ENCODE data around the gene CRACR2A. TPM values are rescaled to one million over a fixed set of nuclear protein-coding genes. Genes with fewer than 3 reads are reported as not detected.

The CRACR2A gene
- total and polyA plus RNA-seq, 2 of the 4 experiments (the other 2 are of a cell fraction), result 0.54 to 0.60 TPM

DNA sequence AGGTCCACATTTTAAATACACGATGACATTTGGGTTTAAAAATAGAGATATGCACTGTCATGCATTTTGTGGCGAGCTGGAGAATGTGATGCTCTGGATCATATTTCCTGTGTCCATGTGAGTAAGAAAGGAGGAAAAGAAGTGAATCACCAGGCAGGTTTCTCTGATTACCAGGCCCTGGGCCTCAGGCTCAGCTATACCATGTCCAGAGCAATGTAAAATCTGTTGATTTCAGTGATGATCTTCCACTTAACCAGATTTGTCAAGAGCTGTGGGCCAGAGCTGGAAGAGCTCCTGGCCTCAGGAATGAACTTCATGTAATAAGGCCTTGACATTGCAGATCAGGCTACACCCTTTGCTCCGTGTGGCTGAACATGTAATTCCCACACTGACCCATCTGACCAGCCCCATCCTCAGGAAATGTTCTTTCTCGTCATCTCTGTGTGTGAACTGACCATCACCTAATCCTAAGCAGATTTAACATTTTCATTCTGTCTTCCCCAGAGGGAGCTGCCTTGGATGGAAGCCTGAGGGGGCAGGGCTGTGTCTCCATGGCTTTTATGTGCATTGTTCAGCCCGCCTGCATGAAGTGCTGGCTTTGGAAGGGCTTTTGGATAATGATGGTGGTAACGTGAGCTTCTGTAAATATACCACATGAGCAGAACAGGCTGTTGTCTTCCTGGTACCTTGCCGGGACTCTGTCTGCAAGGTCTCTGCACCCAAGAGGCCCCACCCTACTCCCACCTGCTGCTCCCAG, 54.5 kb downstream of the CRACR2A start:
- Histone ChIP-seq H3K14ac (replicated peaks; ENCODE audit: low read depth, low read length) (peak overlapping the region; percentile 26), H3K4me3 (ENCODE audit: insufficient read depth, low read depth, low read length) (no peak overlapping the region), H3K9me3 (ENCODE audit: control insufficient read depth, insufficient read depth, low read length) (no peaks in the 10 kb centered on the region), H3K4me1 (ENCODE audit: control insufficient read depth, insufficient read depth, low read length) (peaks cover 11% of the 10 kb centered on the region), H4K91ac (ENCODE audit: insufficient read depth, low read depth, low read length) (peak overlapping the region; percentile 80), H3K4me2 (ENCODE audit: low read depth, low read length) (peak overlapping the region; percentile 50), H2BK20ac (ENCODE audit: low read depth, low read length) (peak overlapping the region; percentile 80), H2BK15ac (ENCODE audit: low read depth, low read length) (peak overlapping the region; percentile 81; the same call in 2 of the 3 replicates), H3K23ac (ENCODE audit: low read depth, low read length) (peak overlapping the region; percentile 29; the same call in 1 of the 2 replicates), H3K4ac (ENCODE audit: low read depth, low read length) (peak overlapping the region; percentile 59), H2AFZ (replicated peaks; ENCODE audit: low read length, poor library complexity) (peak overlapping the region; percentile 83), H3K27ac (ENCODE audit: insufficient read depth, low read length) (peak overlapping the region; percentile 71), H3K9me1 (ENCODE audit: insufficient read depth, low read length) (peaks cover 10% of the 10 kb centered on the region), H3K56ac (ENCODE audit: extremely low read depth, insufficient read depth, low read length) (peak overlapping the region; percentile 18; the same call in 1 of the 2 replicates), H4K8ac (ENCODE audit: low read depth in 2 of 2, low read length in 2 of 2) (peak overlapping the region; percentile 56 to 71), H3K27me3 (ENCODE audit: control insufficient read depth, insufficient read depth, low read length) (peaks cover 3% of the 10 kb centered on the region; the same call in 1 of the 2 replicates), H4K20me1 (ENCODE audit: insufficient read depth, low read length) (no peaks in the 10 kb centered on the region), H3K79me1 (ENCODE audit: low read depth in 1 of 2, low read length in 2 of 2) (no peaks in the 10 kb centered on the region), H2AK9ac (replicated peaks; ENCODE audit: low read depth, low read length, poor library complexity) (peak overlapping the region; percentile 47), H3K18ac (ENCODE audit: low read depth, low read length) (peak overlapping the region; percentile 33; the same call in 1 of the 2 replicates), H2BK120ac (ENCODE audit: low read depth, low read length) (peak overlapping the region; percentile 91), H3K9ac (ENCODE audit: low read depth, low read length) (no peak overlapping the region), H3K36me3 (ENCODE audit: control insufficient read depth, insufficient read depth, low read length) (no peaks in the 10 kb centered on the region), H2AK5ac (ENCODE audit: low read depth, low read length) (peak overlapping the region; percentile 46; the same call in 1 of the 2 replicates), H4K5ac (ENCODE audit: low read depth, low read length) (peak overlapping the region; percentile 19), H2BK5ac (ENCODE audit: low read depth, low read length, poor library complexity, severe bottlenecking) (peak overlapping the region; percentile 79)
- intact Hi-C loops (cut with micrococcal nuclease), result no loop called here
- no peak for TF ChIP-seq POLR2A (IDR thresholded peaks at IDR 0.05; ENCODE audit: low read depth, low read length)
- TF ChIP-seq RCOR1 (IDR thresholded peaks at IDR 0.05; ENCODE audit: insufficient replicate concordance, low read length), result no peak
- TF ChIP-seq, protein P1, sequence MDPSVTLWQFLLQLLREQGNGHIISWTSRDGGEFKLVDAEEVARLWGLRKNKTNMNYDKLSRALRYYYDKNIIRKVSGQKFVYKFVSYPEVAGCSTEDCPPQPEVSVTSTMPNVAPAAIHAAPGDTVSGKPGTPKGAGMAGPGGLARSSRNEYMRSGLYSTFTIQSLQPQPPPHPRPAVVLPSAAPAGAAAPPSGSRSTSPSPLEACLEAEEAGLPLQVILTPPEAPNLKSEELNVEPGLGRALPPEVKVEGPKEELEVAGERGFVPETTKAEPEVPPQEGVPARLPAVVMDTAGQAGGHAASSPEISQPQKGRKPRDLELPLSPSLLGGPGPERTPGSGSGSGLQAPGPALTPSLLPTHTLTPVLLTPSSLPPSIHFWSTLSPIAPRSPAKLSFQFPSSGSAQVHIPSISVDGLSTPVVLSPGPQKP (IDR thresholded peaks at IDR 0.05; ENCODE audit: borderline replicate concordance, low read depth, low read length), result no peak
- TF ChIP-seq CHD1 (IDR thresholded peaks at IDR 0.05; ENCODE audit: low read depth, low read length), result no peak
- TF ChIP-seq BHLHE40 (IDR thresholded peaks at IDR 0.05; ENCODE audit: low read depth, low read length), result 0 out of 2 replicates have a peak, but pooled peaks have one; percentile 16
- TF ChIP-seq FOS (IDR thresholded peaks at IDR 0.05; ENCODE audit: low read depth, low read length), result peak; percentile 70
- TF ChIP-seq, protein P2, sequence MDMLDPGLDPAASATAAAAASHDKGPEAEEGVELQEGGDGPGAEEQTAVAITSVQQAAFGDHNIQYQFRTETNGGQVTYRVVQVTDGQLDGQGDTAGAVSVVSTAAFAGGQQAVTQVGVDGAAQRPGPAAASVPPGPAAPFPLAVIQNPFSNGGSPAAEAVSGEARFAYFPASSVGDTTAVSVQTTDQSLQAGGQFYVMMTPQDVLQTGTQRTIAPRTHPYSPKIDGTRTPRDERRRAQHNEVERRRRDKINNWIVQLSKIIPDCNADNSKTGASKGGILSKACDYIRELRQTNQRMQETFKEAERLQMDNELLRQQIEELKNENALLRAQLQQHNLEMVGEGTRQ (IDR thresholded peaks at IDR 0.05; ENCODE audit: low read depth, low read length), result no peak
- no peak for TF ChIP-seq RFX5 (IDR thresholded peaks at IDR 0.05; ENCODE audit: low read depth, low read length)
- no peak; the same call in 1 of the 2 replicates for TF ChIP-seq CEBPB (IDR thresholded peaks at IDR 0.05; ENCODE audit: low read depth, low read length)
- TF ChIP-seq NFE2L2 (IDR thresholded peaks at IDR 0.05; ENCODE audit: low read depth, low read length), result peak; percentile 97
- TF ChIP-seq, protein P3, sequence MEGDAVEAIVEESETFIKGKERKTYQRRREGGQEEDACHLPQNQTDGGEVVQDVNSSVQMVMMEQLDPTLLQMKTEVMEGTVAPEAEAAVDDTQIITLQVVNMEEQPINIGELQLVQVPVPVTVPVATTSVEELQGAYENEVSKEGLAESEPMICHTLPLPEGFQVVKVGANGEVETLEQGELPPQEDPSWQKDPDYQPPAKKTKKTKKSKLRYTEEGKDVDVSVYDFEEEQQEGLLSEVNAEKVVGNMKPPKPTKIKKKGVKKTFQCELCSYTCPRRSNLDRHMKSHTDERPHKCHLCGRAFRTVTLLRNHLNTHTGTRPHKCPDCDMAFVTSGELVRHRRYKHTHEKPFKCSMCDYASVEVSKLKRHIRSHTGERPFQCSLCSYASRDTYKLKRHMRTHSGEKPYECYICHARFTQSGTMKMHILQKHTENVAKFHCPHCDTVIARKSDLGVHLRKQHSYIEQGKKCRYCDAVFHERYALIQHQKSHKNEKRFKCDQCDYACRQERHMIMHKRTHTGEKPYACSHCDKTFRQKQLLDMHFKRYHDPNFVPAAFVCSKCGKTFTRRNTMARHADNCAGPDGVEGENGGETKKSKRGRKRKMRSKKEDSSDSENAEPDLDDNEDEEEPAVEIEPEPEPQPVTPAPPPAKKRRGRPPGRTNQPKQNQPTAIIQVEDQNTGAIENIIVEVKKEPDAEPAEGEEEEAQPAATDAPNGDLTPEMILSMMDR (conservative IDR thresholded peaks at IDR 0.05; ENCODE audit: low read depth, low read length), result no peak
- peak; percentile 89 for TF ChIP-seq MAFK (IDR thresholded peaks at IDR 0.05; ENCODE audit: low read depth, low read length)
- no peak for TF ChIP-seq MXI1 (IDR thresholded peaks at IDR 0.05; ENCODE audit: borderline replicate concordance, low read depth, low read length)
- TF ChIP-seq RAD21 (IDR thresholded peaks at IDR 0.05; ENCODE audit: low read length), result no peak
- no peak for TF ChIP-seq SMC3 (IDR thresholded peaks at IDR 0.05; ENCODE audit: low read depth, low read length)
- CTCF ChIA-PET, result no interaction called here
- ATAC-seq (ENCODE audit: low read depth), result peak; percentile 99
- DNase-seq, result peak; percentile 95
- BruUV-seq (replicated peaks), result no TSS peak
- POLR2A ChIA-PET (ENCODE audit: unreplicated experiment), result no interaction called here
- dilution Hi-C loops (cut with HindIII; ENCODE audit: low sequenced_read_pairs, unreplicated experiment), result no loop called here
- WGBS, 2 experiments (ENCODE audit: extremely low coverage in 2 of 2, insufficient read length in 1 of 2), result 20% methylated on average over 1 of the region's 7 CpGs; no CpG with 5 or more reads in 1 of the 2 experiments
- in situ Hi-C loops (cut with MboI; ENCODE audit: low sequenced_read_pairs), result no loop called here

All from IMR-90 (cell line).